Liver (tissue), 3 donors: ENCODE measurements around the gene LIPM.

Experiments used
- ATF3 ChIP-seq: IDR thresholded peaks from 2 replicates; pipeline ENCODE4 v1.6.1; 2016; ENCODE audit warnings: antibody characterized with exemption
- CTCF ChIP-seq: fragments of 150-350 bp; IDR thresholded peaks from 2 replicates; pipeline ENCODE4 v1.5.1; 2017; ENCODE audit warnings: improper control_type of control experiment, low read depth, low read length; ENCODE audit not compliant: missing input control
- FOXA2 ChIP-seq: IDR thresholded peaks from 2 replicates; pipeline ENCODE4 v1.6.1; 2016; ENCODE audit warnings: antibody characterized with exemption
- REST ChIP-seq: IDR thresholded peaks from 2 replicates; pipeline ENCODE4 v1.6.1; 2016; ENCODE audit warnings: antibody characterized with exemption, mild to moderate bottlenecking
- donor health status: healthy.
- donor health status: healthy.

- TF ChIP-seq CTCF: no peak
- no peak for TF ChIP-seq ATF3
- TF ChIP-seq FOXA2: no peak
- TF ChIP-seq REST: no peak
These were observed 30.6 kb downstream of the LIPM start for GRCh38 chr10:88833156-88833555.
